Astrocyte (in vitro differentiated cells and primary cell): ENCODE results near the gene ZNF214.

Experiments
- EZH2 ChIP-seq: IDR thresholded peaks from 2 replicates; pipeline ENCODE4 v1.6.1; 2012; ENCODE audit warnings: mild to moderate bottlenecking, low read length, inconsistent platforms; ENCODE audit not compliant: insufficient read depth
- TF ChIP-seq, protein P1 (sequence below): IDR thresholded peaks from 2 replicates; pipeline ENCODE4 v1.5.1; 2011; ENCODE audit warnings: low read depth, mild to moderate bottlenecking, inconsistent platforms, low read length, moderate library complexity; ENCODE audit not compliant: insufficient read depth

DNA sequence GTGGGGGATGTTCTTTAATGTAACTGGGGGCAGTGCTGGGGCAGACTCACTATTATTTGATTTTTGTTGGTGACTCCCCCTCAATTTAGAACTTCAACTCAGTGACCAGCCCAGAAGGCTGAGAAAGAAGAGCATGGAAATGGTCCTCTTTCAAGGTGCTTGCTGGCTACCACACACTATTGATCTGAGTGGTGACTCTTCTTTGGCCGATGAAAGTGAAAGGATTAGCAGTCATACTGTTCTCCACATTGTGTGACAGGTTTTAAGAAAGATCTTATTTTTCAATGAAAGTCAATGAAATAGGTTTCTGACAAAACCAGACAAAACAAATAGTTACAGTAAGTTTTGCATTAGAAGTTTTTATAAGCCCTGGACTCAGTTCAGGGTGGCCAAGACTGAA, 30.0 kb upstream of the ZNF214 start:
- TF ChIP-seq, protein P1, sequence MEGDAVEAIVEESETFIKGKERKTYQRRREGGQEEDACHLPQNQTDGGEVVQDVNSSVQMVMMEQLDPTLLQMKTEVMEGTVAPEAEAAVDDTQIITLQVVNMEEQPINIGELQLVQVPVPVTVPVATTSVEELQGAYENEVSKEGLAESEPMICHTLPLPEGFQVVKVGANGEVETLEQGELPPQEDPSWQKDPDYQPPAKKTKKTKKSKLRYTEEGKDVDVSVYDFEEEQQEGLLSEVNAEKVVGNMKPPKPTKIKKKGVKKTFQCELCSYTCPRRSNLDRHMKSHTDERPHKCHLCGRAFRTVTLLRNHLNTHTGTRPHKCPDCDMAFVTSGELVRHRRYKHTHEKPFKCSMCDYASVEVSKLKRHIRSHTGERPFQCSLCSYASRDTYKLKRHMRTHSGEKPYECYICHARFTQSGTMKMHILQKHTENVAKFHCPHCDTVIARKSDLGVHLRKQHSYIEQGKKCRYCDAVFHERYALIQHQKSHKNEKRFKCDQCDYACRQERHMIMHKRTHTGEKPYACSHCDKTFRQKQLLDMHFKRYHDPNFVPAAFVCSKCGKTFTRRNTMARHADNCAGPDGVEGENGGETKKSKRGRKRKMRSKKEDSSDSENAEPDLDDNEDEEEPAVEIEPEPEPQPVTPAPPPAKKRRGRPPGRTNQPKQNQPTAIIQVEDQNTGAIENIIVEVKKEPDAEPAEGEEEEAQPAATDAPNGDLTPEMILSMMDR: no peak
- TF ChIP-seq EZH2: no peak
